Natural killer cell treated with Interleukin-12 subunit alpha and Interleukin-12 subunit beta and Interleukin-15 and Interleukin-18, amount 100 ng/mL, for 72 hours (primary cell): ENCODE results near the gene CSMD2. TPM values are rescaled to one million over a fixed set of nuclear protein-coding genes. Genes with fewer than 3 reads are reported as not detected.

Source experiments
- ATAC-seq, 2 donors: fragments of 150-1000 bp; cut with Tn5 transposase in 1 of 2; sonication (Bioruptor Pico), chemical (Tn5 transposase) in 1 of 2; 2 replicates each; pipeline ENCODE4 v1.10.0; 2021
- DNase-seq: peaks from one replicate; pipeline ENCODE4 v3.0.0; 2022; ENCODE audit warnings: low spot score
- H3K27ac Mint-ChIP-seq, 2 donors: 1 replicate in 1 of 2; 2 replicates in 1 of 2; pipeline ENCODE4 v1.8.0; 2022; ENCODE audit warnings: mixed read lengths in 2 of 2, mild to moderate bottlenecking in 1 of 2, moderate library complexity in 1 of 2
- H3K27me3 Mint-ChIP-seq, 2 donors: 1 replicate in 1 of 2; 2 replicates in 1 of 2; pipeline ENCODE4 v1.8.0; 2022; ENCODE audit warnings: mixed read lengths in 2 of 2
- H3K36me3 Mint-ChIP-seq: one replicate; pipeline ENCODE4 v1.8.0; 2022; ENCODE audit warnings: mixed read lengths
- H3K4me1 Mint-ChIP-seq, 2 donors: 1 replicate in 1 of 2; 2 replicates in 1 of 2; pipeline ENCODE4 v1.8.0; 2022; ENCODE audit warnings: low read depth in 2 of 2, mixed read lengths in 2 of 2, mild to moderate bottlenecking in 1 of 2
- H3K4me3 Mint-ChIP-seq: one replicate; pipeline ENCODE4 v1.8.0; 2022; ENCODE audit warnings: mixed read lengths
- H3K9me3 Mint-ChIP-seq: 2 replicates; pipeline ENCODE4 v1.8.0; 2022; ENCODE audit warnings: mixed read lengths
- total RNA-seq, 2 donors: library from RNA; stranded (reverse); gene quantifications; one replicate each; pipeline ENCODE4 v1.2.3, GENCODE V29; 2022

Gene CSMD2
- total RNA-seq, 2 donors from 2014 or later: not detected

GRCh38 chr1:33727310-33727709, 437.7 kb downstream of the CSMD2 start:
- H3K4me3 Mint-ChIP-seq: no peak overlapping the region

GRCh38 chr1:33726274-33726804, 438.7 kb downstream of the CSMD2 start:
- Mint-ChIP-seq H3K4me3 (no peak overlapping the region), H3K36me3 (no peaks in the 10 kb centered on the region), H3K27me3 (peaks cover 14 to 25% of the 10 kb centered on the region in 2 donors), H3K9me3 (no peaks in the 10 kb centered on the region), H3K27ac (no peak overlapping the region), H3K4me1 (no peaks in the 10 kb centered on the region)
- no peak for ATAC-seq
- DNase-seq: no peak

More at GRCh38 chr1:33727310-33727709, 437.7 kb downstream of the CSMD2 start:
- Mint-ChIP-seq H3K4me1 (no peaks in the 10 kb centered on the region), H3K9me3 (no peaks in the 10 kb centered on the region), H3K27me3 (peaks cover 20 to 34% of the 10 kb centered on the region in 2 donors), H3K27ac (no peak overlapping the region), H3K36me3 (no peaks in the 10 kb centered on the region)
- ATAC-seq (peak in 1 of 2 donors; percentile 17), DNase-seq (no peak)

GRCh38 chr1:33725556-33726160, 439.4 kb downstream of the CSMD2 start:
- Mint-ChIP-seq H3K4me3 (no peak overlapping the region), H3K27me3 (peaks cover 12 to 18% of the 10 kb centered on the region in 2 donors), H3K4me1 (no peaks in the 10 kb centered on the region), H3K27ac (no peak overlapping the region), H3K36me3 (no peaks in the 10 kb centered on the region), H3K9me3 (no peaks in the 10 kb centered on the region)
- DNase-seq (no peak), ATAC-seq (no peak)

GRCh38 chr1:33725037-33725436, 440.0 kb downstream of the CSMD2 start:
- Mint-ChIP-seq H3K4me1 (no peaks in the 10 kb centered on the region), H3K27ac (no peak overlapping the region)

GRCh38 chr1:33724348-33724747, 440.7 kb downstream of the CSMD2 start:
- Mint-ChIP-seq H3K4me3 (no peak overlapping the region), H3K4me1 (no peaks in the 10 kb centered on the region), H3K27me3 (peaks cover 7 to 15% of the 10 kb centered on the region in 2 donors), H3K9me3 (no peaks in the 10 kb centered on the region), H3K36me3 (no peaks in the 10 kb centered on the region), H3K27ac (no peak overlapping the region)
- ATAC-seq: no peak
- DNase-seq: no peak

More at GRCh38 chr1:33725037-33725436, 440.0 kb downstream of the CSMD2 start:
- DNase-seq (no peak), ATAC-seq (no peak)
- H3K9me3 Mint-ChIP-seq: no peaks in the 10 kb centered on the region
- H3K4me3 Mint-ChIP-seq: no peak overlapping the region
- H3K27me3 Mint-ChIP-seq: peaks cover 11 to 16% of the 10 kb centered on the region in 2 donors
- no peaks in the 10 kb centered on the region for H3K36me3 Mint-ChIP-seq

- Mint-ChIP-seq H3K4me3 (no peak overlapping the region), H3K27me3 (peaks cover 7 to 15% of the 10 kb centered on the region in 2 donors), H3K36me3 (no peaks in the 10 kb centered on the region), H3K9me3 (no peaks in the 10 kb centered on the region), H3K4me1 (no peaks in the 10 kb centered on the region), H3K27ac (no peak overlapping the region)
- DNase-seq (no peak), ATAC-seq (no peak)
These were observed 441.8 kb downstream of the CSMD2 start for GRCh38 chr1:33723251-33723650.

- Mint-ChIP-seq H3K36me3 (no peaks in the 10 kb centered on the region), H3K27me3 (peaks cover 15 to 34% of the 10 kb centered on the region in 2 donors), H3K9me3 (no peaks in the 10 kb centered on the region), H3K4me1 (no peaks in the 10 kb centered on the region), H3K4me3 (no peak overlapping the region), H3K27ac (no peak overlapping the region)
- no peak for ATAC-seq
- DNase-seq: no peak
These were observed 443.7 kb downstream of the CSMD2 start for GRCh38 chr1:33721301-33721815.

GRCh38 chr1:33719771-33720670, 445.0 kb downstream of the CSMD2 start:
- ATAC-seq (peak in 1 of 2 donors; percentile 25), DNase-seq (no peak)
- Mint-ChIP-seq H3K36me3 (no peaks in the 10 kb centered on the region), H3K27me3 (peaks cover 15 to 36% of the 10 kb centered on the region in 2 donors), H3K4me3 (no peak overlapping the region), H3K4me1 (no peaks in the 10 kb centered on the region), H3K27ac (no peak overlapping the region), H3K9me3 (no peaks in the 10 kb centered on the region)

GRCh38 chr1:33719326-33719725, 445.7 kb downstream of the CSMD2 start:
- no peaks in the 10 kb centered on the region for H3K4me1 Mint-ChIP-seq
- no peaks in the 10 kb centered on the region for H3K9me3 Mint-ChIP-seq
- no peak for DNase-seq
- peaks cover 18 to 43% of the 10 kb centered on the region in 2 donors for H3K27me3 Mint-ChIP-seq
- ATAC-seq: no peak
- no peak overlapping the region for H3K4me3 Mint-ChIP-seq
- no peak overlapping the region for H3K27ac Mint-ChIP-seq
- no peaks in the 10 kb centered on the region for H3K36me3 Mint-ChIP-seq

- Mint-ChIP-seq H3K27ac (no peak overlapping the region), H3K4me1 (no peaks in the 10 kb centered on the region), H3K36me3 (no peaks in the 10 kb centered on the region), H3K27me3 (peaks cover 21 to 46% of the 10 kb centered on the region in 2 donors), H3K9me3 (no peaks in the 10 kb centered on the region), H3K4me3 (no peak overlapping the region)
- no peak for DNase-seq
- ATAC-seq: no peak
These were observed 446.8 kb downstream of the CSMD2 start for GRCh38 chr1:33718186-33718585.

GRCh38 chr1:33716976-33717688, 447.9 kb downstream of the CSMD2 start:
- H3K36me3 Mint-ChIP-seq: no peaks in the 10 kb centered on the region
- H3K4me3 Mint-ChIP-seq: no peak overlapping the region
- no peaks in the 10 kb centered on the region for H3K4me1 Mint-ChIP-seq
- no peaks in the 10 kb centered on the region for H3K9me3 Mint-ChIP-seq
- peaks cover 21 to 46% of the 10 kb centered on the region in 2 donors for H3K27me3 Mint-ChIP-seq
- ATAC-seq (no peak), DNase-seq (no peak)
- no peak overlapping the region for H3K27ac Mint-ChIP-seq

- no peaks in the 10 kb centered on the region for H3K36me3 Mint-ChIP-seq
- no peaks in the 10 kb centered on the region for H3K9me3 Mint-ChIP-seq
- H3K27me3 Mint-ChIP-seq: peaks cover 22 to 44% of the 10 kb centered on the region in 2 donors
- H3K4me1 Mint-ChIP-seq: no peaks in the 10 kb centered on the region
- ATAC-seq (no peak), DNase-seq (no peak)
- H3K4me3 Mint-ChIP-seq: no peak overlapping the region
- no peak overlapping the region for H3K27ac Mint-ChIP-seq
These were observed 449.7 kb downstream of the CSMD2 start for GRCh38 chr1:33715195-33715811.

GRCh38 chr1:33714421-33714820, 450.6 kb downstream of the CSMD2 start:
- H3K27me3 Mint-ChIP-seq: peaks cover 22 to 39% of the 10 kb centered on the region in 2 donors
- no peaks in the 10 kb centered on the region for H3K9me3 Mint-ChIP-seq
- H3K27ac Mint-ChIP-seq: no peak overlapping the region
- H3K4me3 Mint-ChIP-seq: no peak overlapping the region
- no peak for ATAC-seq
- no peaks in the 10 kb centered on the region for H3K36me3 Mint-ChIP-seq
- H3K4me1 Mint-ChIP-seq: no peaks in the 10 kb centered on the region
- no peak for DNase-seq
